Memory B cell (primary cell): ENCODE data around the gene PTX4.
A peak's percentile ranks its signal among the peaks of the same experiment; 100 is the strongest.

ENCODE experiments used
- ATAC-seq: fragments of 150-1000 bp; cut with Tn5 transposase; 2 replicates; pipeline ENCODE4 v1.10.0; 2021; ENCODE audit warnings: low read depth, mild to moderate bottlenecking, moderate library complexity
- DNase-seq, 2 donors: peaks; one replicate each; pipeline ENCODE4 v3.0.0; 2022; ENCODE audit warnings: low spot score in 2 of 2
- H3K27ac Mint-ChIP-seq: one replicate; pipeline ENCODE4 v1.8.0; 2022; ENCODE audit warnings: mild to moderate bottlenecking, moderate library complexity, mixed read lengths
- H3K27me3 Mint-ChIP-seq: one replicate; pipeline ENCODE4 v1.8.0; 2022; ENCODE audit warnings: mixed read lengths
- H3K36me3 Mint-ChIP-seq: one replicate; pipeline ENCODE4 v1.8.0; 2022; ENCODE audit warnings: mild to moderate bottlenecking, mixed read lengths
- H3K4me1 Mint-ChIP-seq: one replicate; pipeline ENCODE4 v1.8.0; 2022; ENCODE audit warnings: mixed read lengths
- H3K4me3 Mint-ChIP-seq: one replicate; pipeline ENCODE4 v1.8.0; 2022; ENCODE audit warnings: mild to moderate bottlenecking, moderate library complexity, mixed read lengths
- H3K9me3 Mint-ChIP-seq: one replicate; pipeline ENCODE4 v1.8.0; 2022; ENCODE audit warnings: mixed read lengths

PTX4 gene, protein sequence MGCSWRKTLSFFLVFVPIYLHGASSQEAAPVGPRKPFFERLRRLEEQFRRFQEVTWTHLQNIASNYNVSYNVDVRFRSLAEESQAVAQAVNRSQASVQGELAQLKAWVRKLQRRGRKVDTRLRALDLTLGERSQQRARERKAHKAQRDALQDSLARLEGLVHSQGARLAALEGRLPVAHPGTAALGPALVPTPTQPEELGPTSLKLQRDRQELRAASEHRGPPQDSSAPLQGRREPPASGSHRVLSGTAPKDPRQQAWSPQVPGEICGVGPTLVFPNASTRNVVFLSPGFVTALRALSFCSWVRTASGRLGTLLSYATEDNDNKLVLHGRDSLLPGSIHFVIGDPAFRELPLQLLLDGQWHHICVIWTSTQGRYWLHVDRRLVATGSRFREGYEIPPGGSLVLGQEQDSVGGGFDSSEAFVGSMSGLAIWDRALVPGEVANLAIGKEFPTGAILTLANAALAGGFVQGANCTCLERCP

DNA sequence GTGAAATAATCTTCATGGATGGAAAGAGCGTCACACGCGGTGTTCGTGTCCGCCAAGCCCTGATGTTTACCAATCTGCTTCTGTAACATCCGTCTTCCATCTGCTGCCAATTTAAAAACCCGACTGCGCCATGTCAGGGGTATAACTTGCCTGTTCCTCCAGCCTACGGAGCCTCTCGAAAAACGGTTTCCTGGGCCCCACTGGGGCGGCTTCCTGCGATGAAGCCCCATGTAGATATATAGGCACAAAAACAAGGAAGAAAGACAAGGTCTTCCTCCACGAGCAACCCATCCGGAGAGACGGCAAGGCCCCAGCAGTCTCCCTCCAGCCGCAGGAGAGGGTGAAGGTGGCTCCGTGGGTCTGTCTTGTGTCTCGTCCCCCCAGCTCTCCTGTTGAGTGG is at the start of gene PTX4:
TSS of gene PTX4 (minus strand) at position 326 of the 400 bp plus-strand sequence. CDS start at position 291, 35 bp downstream.
- peaks cover 1% of the 10 kb centered on the region for H3K36me3 Mint-ChIP-seq
- no peak within 1 kb of the TSS for H3K4me3 Mint-ChIP-seq
- no peaks in the 10 kb centered on the region for H3K9me3 Mint-ChIP-seq
- no peak within 1 kb of the TSS for H3K27ac Mint-ChIP-seq
- no peak for DNase-seq
- no peak for ATAC-seq
- H3K4me1 Mint-ChIP-seq: peaks cover 11% of the 10 kb centered on the region
- no peaks in the 10 kb centered on the region for H3K27me3 Mint-ChIP-seq

DNA sequence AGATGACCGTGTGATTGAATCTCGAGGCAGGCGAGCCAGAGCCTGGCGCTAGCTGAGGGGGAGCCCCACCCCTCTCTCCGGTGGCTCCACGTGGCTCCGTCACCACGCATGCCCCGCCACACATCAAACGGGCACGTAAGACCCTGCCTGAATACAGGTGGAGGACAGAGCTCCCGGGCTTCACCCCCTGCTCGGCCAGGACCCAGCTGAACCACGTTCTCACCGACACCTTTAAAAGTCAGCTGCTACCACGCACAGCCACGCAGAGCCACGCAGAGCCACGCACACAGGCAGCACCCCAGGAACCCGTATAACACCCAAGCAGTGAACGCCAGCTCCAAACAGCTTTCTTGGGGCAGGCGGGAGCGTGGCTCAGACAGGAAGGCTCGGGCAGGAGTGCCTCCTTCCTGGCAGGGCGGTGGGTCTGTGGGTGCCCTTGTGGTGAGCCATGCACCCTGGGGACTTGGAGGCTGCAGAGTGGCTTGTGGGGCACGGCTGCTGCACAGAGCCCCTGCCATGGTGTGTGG is 49.1 kb upstream of the PTX4 start:
- Mint-ChIP-seq H3K27me3 (peaks cover 2% of the 10 kb centered on the region), H3K27ac (no peak overlapping the region), H3K4me1 (peaks cover 16% of the 10 kb centered on the region), H3K9me3 (no peaks in the 10 kb centered on the region), H3K36me3 (no peaks in the 10 kb centered on the region), H3K4me3 (no peak overlapping the region)
- no peak for DNase-seq
- peak; percentile 26 for ATAC-seq

DNA sequence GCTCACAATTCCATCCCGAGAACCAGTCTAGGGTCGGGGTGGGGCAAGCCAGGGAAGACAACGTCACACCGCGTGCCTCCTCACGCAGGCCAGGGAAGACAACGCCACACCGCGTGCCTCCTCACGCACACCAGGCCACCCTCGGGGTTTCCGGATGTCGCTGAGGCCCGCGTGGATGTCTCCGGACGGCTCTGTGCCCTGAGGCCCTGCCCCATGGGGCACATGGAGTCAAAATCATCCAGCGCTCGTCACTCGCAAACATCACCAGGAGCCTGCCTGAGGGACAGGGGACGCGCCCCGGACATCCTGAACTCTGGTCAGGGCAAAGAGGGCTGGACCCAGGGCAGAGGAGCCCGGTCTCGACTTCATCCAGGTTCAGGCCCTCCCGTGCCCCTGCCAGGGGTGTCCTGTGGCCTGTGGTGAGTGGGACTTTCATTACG is 48.4 kb upstream of the PTX4 start:
- Mint-ChIP-seq H3K27ac (no peak overlapping the region), H3K27me3 (peaks cover 2% of the 10 kb centered on the region), H3K9me3 (no peaks in the 10 kb centered on the region), H3K36me3 (no peaks in the 10 kb centered on the region), H3K4me3 (no peak overlapping the region), H3K4me1 (peaks cover 16% of the 10 kb centered on the region)
- ATAC-seq (no peak), DNase-seq (no peak)

DNA sequence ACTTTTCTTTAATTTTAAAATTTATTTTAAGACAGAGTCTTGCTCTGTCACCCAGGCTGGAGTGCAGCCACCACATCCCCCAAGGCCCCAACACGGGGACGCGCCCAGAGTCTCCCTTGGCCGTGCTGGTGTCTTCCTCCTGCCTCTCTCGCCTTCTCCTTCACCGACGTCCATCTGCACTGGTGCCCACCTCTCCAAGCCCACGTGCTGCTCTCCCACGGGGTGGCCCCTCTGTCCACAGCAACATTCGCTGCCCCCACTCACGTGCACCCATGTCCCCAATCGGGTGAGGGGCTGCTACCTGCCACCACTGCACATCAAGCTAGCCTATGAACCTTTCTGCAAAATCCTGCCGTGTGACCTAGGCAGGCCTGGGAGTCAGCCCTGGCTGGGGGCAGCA is 47.9 kb upstream of the PTX4 start:
- H3K4me3 Mint-ChIP-seq: no peak overlapping the region
- DNase-seq: no peak

DNA sequence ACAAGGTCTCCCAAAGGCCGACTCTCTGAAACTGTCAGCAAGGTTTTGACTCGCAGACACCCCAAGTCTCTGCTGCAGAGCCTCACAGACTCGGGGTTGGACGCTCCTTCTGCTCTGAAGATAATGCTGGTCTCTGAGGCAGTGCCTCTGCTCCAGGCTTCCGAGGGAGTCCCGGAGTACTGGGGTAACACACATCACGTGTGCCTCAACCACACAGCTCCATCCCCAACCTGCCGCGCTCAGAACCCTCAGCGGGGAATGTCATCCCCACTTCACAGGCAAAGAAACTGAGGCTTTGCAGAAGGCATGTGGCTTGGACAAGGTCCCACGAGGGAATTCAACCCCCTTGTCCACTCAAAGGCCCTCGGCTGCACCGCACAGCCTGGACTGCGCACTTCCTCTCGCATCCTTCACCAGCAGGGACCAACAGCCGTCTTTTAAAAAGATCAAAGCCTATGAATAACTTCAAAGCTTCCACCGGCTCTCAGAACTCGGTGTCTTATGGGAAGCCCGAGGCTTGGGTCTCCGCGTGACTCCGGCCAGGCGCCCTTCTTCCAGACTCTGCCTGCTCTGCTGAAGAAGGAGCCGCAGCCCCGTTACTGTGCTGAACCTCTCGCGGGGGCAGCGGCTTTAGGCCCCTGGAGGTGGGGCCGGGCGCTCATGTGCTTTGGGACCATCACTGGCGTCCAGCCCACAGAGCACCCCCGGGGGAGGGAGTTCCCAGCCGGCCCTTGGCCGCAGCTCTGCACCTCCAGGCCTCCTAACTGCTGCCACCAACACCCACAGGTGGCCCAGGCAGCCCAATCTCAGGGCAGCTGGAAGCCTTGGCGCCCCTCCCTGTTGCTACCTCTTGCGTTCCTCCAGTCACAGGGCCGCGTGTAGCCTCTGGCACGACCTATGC is 46.9 kb upstream of the PTX4 start:
- ATAC-seq (no peak), DNase-seq (no peak)
- Mint-ChIP-seq H3K27ac (no peak overlapping the region), H3K4me1 (peaks cover 16% of the 10 kb centered on the region), H3K4me3 (no peak overlapping the region), H3K27me3 (peaks cover 2% of the 10 kb centered on the region), H3K9me3 (no peaks in the 10 kb centered on the region), H3K36me3 (no peaks in the 10 kb centered on the region)

More for the DNA sequence above, 47.9 kb upstream of the PTX4 start:
- no peak overlapping the region for H3K27ac Mint-ChIP-seq
- H3K27me3 Mint-ChIP-seq: peaks cover 2% of the 10 kb centered on the region
- no peaks in the 10 kb centered on the region for H3K36me3 Mint-ChIP-seq
- H3K9me3 Mint-ChIP-seq: no peaks in the 10 kb centered on the region
- peaks cover 16% of the 10 kb centered on the region for H3K4me1 Mint-ChIP-seq
- no peak for ATAC-seq

DNA sequence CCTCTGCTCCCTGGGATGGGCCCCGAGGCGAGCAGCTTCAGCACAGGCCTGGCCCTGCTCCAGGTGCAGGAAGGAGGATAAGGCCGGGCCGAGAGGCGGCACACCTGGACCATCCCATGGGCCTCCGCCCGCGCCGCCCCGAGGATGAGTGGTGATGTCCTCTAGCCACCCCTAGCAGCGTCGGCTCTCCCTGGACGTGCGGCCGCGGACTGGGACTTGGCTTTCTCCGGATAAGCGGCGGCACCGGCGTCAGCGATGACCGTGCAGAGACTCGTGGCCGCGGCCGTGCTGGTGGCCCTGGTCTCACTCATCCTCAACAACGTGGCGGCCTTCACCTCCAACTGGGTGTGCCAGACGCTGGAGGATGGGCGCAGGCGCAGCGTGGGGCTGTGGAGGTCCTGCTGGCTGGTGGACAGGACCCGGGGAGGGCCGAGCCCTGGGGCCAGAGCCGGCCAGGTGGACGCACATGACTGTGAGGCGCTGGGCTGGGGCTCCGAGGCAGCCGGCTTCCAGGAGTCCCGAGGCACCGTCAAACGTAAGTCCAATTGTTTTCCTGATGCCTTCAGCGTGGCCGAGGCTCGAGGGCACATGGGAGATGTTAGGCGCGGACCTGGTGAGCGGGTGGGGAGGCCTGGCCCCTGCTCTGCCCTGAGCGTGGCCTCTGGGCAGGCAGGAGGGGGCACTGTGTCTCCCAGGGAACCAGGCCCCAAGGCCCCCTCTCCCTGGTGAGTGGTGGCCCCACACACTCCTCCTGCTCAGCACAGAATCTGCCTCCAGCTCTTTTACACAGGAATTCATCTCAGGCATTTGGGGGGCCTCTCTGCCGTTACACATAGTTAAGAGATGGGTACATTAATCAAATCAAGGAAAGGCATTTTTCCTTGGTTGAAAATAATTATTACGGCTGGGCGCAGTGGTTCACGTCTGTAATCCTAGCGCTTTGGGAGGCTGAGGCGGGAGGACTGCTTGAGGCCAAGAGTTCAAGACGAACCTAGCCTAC is 45.6 kb upstream of the PTX4 start:
- H3K27ac Mint-ChIP-seq: no peak overlapping the region
- H3K27me3 Mint-ChIP-seq: peaks cover 2% of the 10 kb centered on the region
- H3K36me3 Mint-ChIP-seq: no peaks in the 10 kb centered on the region
- no peak for DNase-seq
- H3K4me3 Mint-ChIP-seq: peak overlapping the region; percentile 37
- H3K9me3 Mint-ChIP-seq: no peaks in the 10 kb centered on the region
- H3K4me1 Mint-ChIP-seq: peaks cover 15% of the 10 kb centered on the region
- no peak for ATAC-seq

DNA sequence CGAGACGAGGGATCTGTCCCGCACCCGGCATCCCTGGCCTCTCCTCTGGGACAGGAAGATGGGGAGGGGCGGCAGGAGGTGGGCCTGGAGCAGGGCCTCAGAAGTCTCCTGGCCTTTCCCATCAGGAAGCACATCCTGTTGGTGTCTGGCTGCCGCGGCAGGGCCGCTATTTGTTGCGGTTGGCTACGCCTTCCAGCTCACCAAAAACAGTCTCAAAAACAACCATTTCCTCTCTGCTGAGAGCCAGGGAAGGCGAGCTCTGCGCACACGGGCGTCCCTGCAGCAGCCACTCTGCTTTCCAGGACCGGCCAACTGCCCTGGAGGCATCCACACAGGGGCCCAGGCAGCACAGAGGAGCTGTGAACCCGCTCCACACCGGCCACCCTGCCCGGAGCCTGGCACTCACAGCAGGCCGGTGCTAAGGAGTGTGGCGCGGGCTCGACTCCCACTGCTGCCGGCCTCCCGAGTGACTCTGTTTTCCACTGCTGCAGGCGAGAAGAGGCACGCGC is 44.8 kb upstream of the PTX4 start, which contains the start of gene TMEM204:
TSS of gene TMEM204 (plus strand) at position 224 of the 509 bp plus-strand sequence. CDS start 610 bp downstream, outside the sequence.
- Mint-ChIP-seq H3K4me3 (peak within 1 kb of the TSS; percentile 37), H3K27me3 (peaks cover 2% of the 10 kb centered on the region), H3K9me3 (no peaks in the 10 kb centered on the region), H3K27ac (no peak within 1 kb of the TSS), H3K4me1 (peaks cover 9% of the 10 kb centered on the region), H3K36me3 (no peaks in the 10 kb centered on the region)
- ATAC-seq (peak; percentile 32), DNase-seq (no peak)

DNA sequence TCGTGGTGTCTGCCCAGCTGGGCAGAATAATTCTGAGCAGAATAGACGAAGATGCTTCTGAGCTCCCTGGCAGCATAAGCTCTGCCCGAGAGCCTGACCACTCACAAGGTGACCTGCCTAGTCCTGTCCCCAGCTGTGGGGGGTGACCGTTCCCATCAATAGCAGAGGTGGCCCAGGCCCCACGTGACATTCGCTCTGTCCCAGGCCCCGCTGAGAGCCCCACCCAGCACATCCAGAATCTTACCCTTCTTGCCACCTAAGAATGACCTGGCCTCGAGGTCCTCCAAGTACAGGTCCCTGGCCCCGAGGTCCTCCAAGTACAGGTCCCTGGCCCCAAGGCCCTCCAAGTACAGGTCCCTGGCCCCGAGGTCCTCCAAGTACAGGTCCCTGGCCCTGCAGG is 44.0 kb upstream of the PTX4 start:
- Mint-ChIP-seq H3K27ac (no peak overlapping the region), H3K4me1 (peaks cover 3% of the 10 kb centered on the region)
- DNase-seq: no peak

DNA sequence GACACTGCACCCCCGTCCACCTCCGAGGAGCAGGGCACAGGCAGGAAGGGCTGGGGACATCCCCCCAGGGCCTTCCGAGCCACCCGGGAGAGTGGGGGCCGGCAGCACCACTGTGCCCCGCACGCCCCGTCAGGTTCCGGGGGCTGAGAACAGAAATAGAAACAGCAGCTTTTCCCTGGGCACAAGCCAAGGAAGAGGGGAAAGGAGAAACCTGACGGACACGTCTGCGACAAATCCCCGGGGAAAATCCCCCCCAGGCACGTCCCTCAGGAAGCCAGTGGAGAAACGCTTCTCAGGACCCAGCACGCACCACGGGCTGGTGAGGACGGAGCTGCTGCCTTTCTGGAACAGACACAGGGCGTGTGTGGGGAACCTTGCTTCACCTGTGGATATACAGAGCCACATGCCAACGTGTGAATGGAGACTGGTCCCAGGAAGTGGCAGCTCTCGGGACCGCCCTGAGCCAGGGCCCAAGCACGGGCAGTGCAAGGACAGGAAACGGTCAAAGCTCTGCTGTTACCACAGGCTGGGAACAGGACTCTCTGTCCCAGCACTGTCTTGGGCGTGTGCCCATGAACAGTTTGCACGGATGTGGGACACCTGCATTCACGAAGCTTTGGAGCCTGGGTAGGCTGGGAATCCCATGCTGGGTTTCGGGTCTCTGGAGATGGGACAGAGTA is 43.5 kb upstream of the PTX4 start:
- Mint-ChIP-seq H3K4me3 (no peak overlapping the region), H3K27me3 (peaks cover 4% of the 10 kb centered on the region), H3K9me3 (no peaks in the 10 kb centered on the region), H3K36me3 (no peaks in the 10 kb centered on the region), H3K4me1 (peaks cover 3% of the 10 kb centered on the region), H3K27ac (no peak overlapping the region)
- DNase-seq (no peak), ATAC-seq (no peak)

More for the DNA sequence above, 44.0 kb upstream of the PTX4 start:
- Mint-ChIP-seq H3K4me3 (no peak overlapping the region), H3K9me3 (no peaks in the 10 kb centered on the region), H3K27me3 (peaks cover 4% of the 10 kb centered on the region), H3K36me3 (no peaks in the 10 kb centered on the region)
- ATAC-seq: no peak

DNA sequence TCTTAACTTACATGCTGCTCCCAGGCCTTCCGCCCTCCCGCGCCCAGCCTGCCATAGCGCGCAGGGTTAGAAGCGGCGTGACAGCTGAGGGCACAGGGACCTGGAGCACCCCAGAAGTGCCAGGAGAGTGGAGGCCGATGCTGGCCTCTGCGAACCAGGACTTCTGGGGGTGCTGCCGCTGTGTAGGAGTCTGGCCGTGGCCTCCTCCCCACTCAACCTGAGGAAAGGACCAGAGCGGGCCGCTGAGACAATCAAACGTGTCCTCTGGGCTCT is 42.8 kb upstream of the PTX4 start:
- no peaks in the 10 kb centered on the region for H3K36me3 Mint-ChIP-seq
- DNase-seq (no peak), ATAC-seq (no peak)
- peaks cover 3% of the 10 kb centered on the region for H3K4me1 Mint-ChIP-seq
- no peaks in the 10 kb centered on the region for H3K9me3 Mint-ChIP-seq
- H3K27me3 Mint-ChIP-seq: peaks cover 4% of the 10 kb centered on the region
- no peak overlapping the region for H3K27ac Mint-ChIP-seq
- H3K4me3 Mint-ChIP-seq: no peak overlapping the region

DNA sequence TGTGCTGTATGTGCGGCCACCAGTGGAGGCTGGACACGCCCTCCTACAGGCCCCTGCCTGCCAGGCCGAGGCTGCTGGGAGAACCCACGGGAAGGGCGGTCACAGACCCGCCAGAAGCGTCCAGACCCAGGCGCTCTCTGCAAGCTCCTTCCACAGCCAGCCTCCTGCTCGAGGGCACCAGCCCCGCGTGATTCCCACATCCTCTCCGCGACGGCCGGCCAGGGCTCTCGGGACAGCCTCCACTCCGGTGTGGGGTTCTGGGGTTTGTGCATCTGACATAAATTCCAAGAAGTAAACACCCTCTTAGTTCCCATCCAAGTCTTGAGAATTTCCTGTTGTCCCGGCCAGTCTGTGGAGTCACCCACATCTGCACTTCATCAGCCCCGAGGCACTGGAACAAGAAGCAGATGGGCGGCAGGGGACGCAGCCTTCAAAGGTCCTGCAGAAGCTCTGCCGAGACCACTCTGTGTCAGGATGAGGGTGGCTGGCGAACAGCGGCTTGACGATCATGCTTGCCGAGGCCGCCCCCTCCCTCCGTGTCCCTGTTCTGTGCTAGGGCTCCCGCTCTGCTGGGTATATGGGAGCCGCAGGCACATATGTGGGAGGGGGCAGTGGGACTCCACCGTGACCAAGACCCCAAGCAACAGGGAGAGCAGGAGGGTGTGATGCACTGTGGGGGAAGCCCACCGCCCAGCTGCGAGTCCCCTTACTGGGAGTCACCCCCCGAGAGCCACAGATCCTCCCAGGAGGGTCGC is 42.3 kb upstream of the PTX4 start:
- peaks cover 4% of the 10 kb centered on the region for H3K27me3 Mint-ChIP-seq
- no peaks in the 10 kb centered on the region for H3K36me3 Mint-ChIP-seq
- ATAC-seq (no peak), DNase-seq (no peak)
- H3K4me3 Mint-ChIP-seq: no peak overlapping the region
- no peaks in the 10 kb centered on the region for H3K9me3 Mint-ChIP-seq
- peaks cover 3% of the 10 kb centered on the region for H3K4me1 Mint-ChIP-seq
- no peak overlapping the region for H3K27ac Mint-ChIP-seq

DNA sequence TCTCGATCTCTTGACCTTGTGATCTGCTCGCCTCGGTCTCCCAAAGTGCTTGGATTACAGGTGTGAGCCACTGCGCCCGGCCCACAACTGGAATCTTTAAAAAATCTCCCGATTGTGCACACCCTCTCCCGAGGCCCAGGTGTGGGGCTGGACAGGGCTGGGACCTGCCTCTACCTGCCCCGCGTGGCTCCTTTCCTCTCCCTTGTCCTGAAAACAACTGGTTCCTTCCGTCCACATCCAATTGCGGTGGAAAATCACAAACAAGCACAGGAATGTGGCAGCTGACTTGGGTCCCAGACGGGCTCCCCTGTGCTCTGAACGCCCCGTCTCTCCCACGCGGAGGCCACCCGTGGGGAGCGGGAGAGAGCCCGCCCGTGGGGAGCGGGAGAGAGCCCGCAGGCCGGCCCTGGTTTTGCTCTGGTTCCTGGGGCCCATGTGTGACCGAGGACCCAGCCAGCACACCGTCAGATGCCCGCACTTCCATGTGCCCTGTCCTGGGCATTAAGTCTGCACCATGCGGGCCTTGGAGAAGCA is 41.7 kb upstream of the PTX4 start:
- Mint-ChIP-seq H3K36me3 (no peaks in the 10 kb centered on the region), H3K4me3 (no peak overlapping the region), H3K4me1 (peaks cover 3% of the 10 kb centered on the region), H3K27me3 (peaks cover 4% of the 10 kb centered on the region), H3K27ac (no peak overlapping the region), H3K9me3 (no peaks in the 10 kb centered on the region)
- ATAC-seq (no peak), DNase-seq (no peak)
